ENCODE data around the gene PLCL1. TPM values are rescaled to one million over a fixed set of nuclear protein-coding genes. Genes with fewer than 3 reads are reported as not detected.
A peak's percentile ranks its signal among the peaks of the same experiment; 100 is the strongest.

Gene PLCL1
- total RNA-seq, 1 experiment from 2014 or later: not detected

GRCh38 chr2:197926673-197927072, 122.3 kb downstream of the PLCL1 start:
- DNase-seq (ENCODE audit: low spot score): peak; percentile 13

- no peak for DNase-seq (ENCODE audit: low spot score)
Measured at GRCh38 chr2:197927994-197928393, 123.6 kb downstream of the PLCL1 start.

- no peak for DNase-seq (ENCODE audit: low spot score)
Measured at GRCh38 chr2:197929008-197929885, 124.9 kb downstream of the PLCL1 start.

GRCh38 chr2:197929886-197930227, 125.5 kb downstream of the PLCL1 start:
- no peak for DNase-seq (ENCODE audit: low spot score)

GRCh38 chr2:197930570-197931278, 126.3 kb downstream of the PLCL1 start:
- DNase-seq (ENCODE audit: low spot score): no peak

GRCh38 chr2:197931661-197932312, 127.4 kb downstream of the PLCL1 start:
- DNase-seq (ENCODE audit: low spot score): no peak

- no peak for DNase-seq (ENCODE audit: low spot score)
Measured at GRCh38 chr2:197932374-197932773, 128.0 kb downstream of the PLCL1 start.

GRCh38 chr2:197934261-197934933, 130.0 kb downstream of the PLCL1 start:
- no peak for DNase-seq (ENCODE audit: low spot score)

- DNase-seq (ENCODE audit: low spot score): no peak
Measured at GRCh38 chr2:197934934-197935289, 130.5 kb downstream of the PLCL1 start.

GRCh38 chr2:197937814-197938213, 133.4 kb downstream of the PLCL1 start:
- DNase-seq (ENCODE audit: low spot score): no peak

GRCh38 chr2:197938555-197938954, 134.2 kb downstream of the PLCL1 start:
- DNase-seq (ENCODE audit: low spot score): no peak

- DNase-seq (ENCODE audit: low spot score): no peak
Measured at GRCh38 chr2:197939787-197940186, 135.4 kb downstream of the PLCL1 start.

- no peak for DNase-seq (ENCODE audit: low spot score)
Measured at GRCh38 chr2:197940382-197940781, 136.0 kb downstream of the PLCL1 start.

GRCh38 chr2:197941715-197942114, 137.3 kb downstream of the PLCL1 start:
- DNase-seq (ENCODE audit: low spot score): no peak

GRCh38 chr2:197943731-197944130, 139.3 kb downstream of the PLCL1 start:
- no peak for DNase-seq (ENCODE audit: low spot score)

GRCh38 chr2:197944416-197945096, 140.2 kb downstream of the PLCL1 start:
- DNase-seq (ENCODE audit: low spot score): no peak

- DNase-seq (ENCODE audit: low spot score): no peak
Measured at GRCh38 chr2:197946562-197946961, 142.2 kb downstream of the PLCL1 start.

- no peak for DNase-seq (ENCODE audit: low spot score)
Measured at GRCh38 chr2:197947219-197947757, 142.9 kb downstream of the PLCL1 start.

- DNase-seq (ENCODE audit: low spot score): no peak
Measured at GRCh38 chr2:197949224-197949623, 144.8 kb downstream of the PLCL1 start.

- DNase-seq (ENCODE audit: low spot score): no peak
Measured at GRCh38 chr2:197950006-197950405, 145.6 kb downstream of the PLCL1 start.

- no peak for DNase-seq (ENCODE audit: low spot score)
Measured at GRCh38 chr2:197950724-197951123, 146.3 kb downstream of the PLCL1 start.

Data from A172 (cell line).